Dedifferentiated amniotic fluid mesenchymal stem cell (primary cell): ENCODE data around the gene GDF7.

Source experiments
- DNase-seq: peaks from one replicate; pipeline ENCODE4 v3.0.0-alpha.2; 2016; ENCODE audit errors: extremely low spot score

GDF7 gene

GRCh38 chr2:20674309-20674965 is 7.5 kb downstream of the GDF7 start:
- DNase-seq = no peak

GRCh38 chr2:20674974-20675679 is 8.2 kb downstream of the GDF7 start:
- no peak for DNase-seq

- no peak for DNase-seq
Measured at GRCh38 chr2:20675701-20676352, 8.9 kb downstream of the GDF7 start.

- no peak for DNase-seq
Measured at GRCh38 chr2:20676353-20677215, 9.6 kb downstream of the GDF7 start.

- DNase-seq = no peak
Measured at GRCh38 chr2:20677301-20678085, 10.5 kb downstream of the GDF7 start.

GRCh38 chr2:20678086-20678395 is 11.1 kb downstream of the GDF7 start:
- DNase-seq = no peak

GRCh38 chr2:20678780-20679179 is 11.8 kb downstream of the GDF7 start:
- no peak for DNase-seq

- no peak for DNase-seq
Measured at GRCh38 chr2:20680744-20681375, 13.9 kb downstream of the GDF7 start.

- DNase-seq = no peak
Measured at GRCh38 chr2:20682167-20682920, 15.4 kb downstream of the GDF7 start.

GRCh38 chr2:20684581-20685063 is 17.7 kb downstream of the GDF7 start:
- DNase-seq = no peak

GRCh38 chr2:20687260-20687832 is 20.4 kb downstream of the GDF7 start:
- DNase-seq = no peak

GRCh38 chr2:20689428-20690264 is 22.7 kb downstream of the GDF7 start:
- DNase-seq = no peak

- no peak for DNase-seq
Measured at GRCh38 chr2:20691076-20691734, 24.3 kb downstream of the GDF7 start.

GRCh38 chr2:20692081-20692480 is 25.1 kb downstream of the GDF7 start:
- no peak for DNase-seq

GRCh38 chr2:20693317-20693716 is 26.4 kb downstream of the GDF7 start:
- no peak for DNase-seq

GRCh38 chr2:20696366-20696765 is 29.4 kb downstream of the GDF7 start:
- no peak for DNase-seq

GRCh38 chr2:20697322-20697934 is 30.5 kb downstream of the GDF7 start:
- DNase-seq = no peak
